ENCODE measurements around the gene CSAD.
A peak's percentile ranks its signal among the peaks of the same experiment; 100 is the strongest.

CSAD gene

DNA sequence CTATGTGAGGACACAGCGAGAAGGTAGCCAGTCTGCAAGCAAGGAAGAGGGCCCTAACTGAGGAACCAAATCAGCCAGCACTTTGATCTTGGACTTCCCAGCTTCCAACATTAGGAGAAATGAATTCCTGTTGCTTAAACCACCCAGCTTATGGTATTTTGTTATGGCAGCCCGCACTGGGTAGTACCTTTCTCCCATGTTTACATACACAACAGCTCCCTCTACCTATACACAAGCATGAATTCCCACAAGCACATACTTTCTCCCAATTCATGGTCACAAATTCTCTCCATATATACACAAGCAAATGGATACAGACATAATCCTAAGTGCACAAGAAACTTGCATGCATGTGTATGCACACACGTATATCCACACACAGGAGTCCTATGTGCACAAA lies 19.0 kb upstream of the CSAD start:
- DNase-seq (ENCODE audit: low read depth in 2 of 2), result no peak

DNA sequence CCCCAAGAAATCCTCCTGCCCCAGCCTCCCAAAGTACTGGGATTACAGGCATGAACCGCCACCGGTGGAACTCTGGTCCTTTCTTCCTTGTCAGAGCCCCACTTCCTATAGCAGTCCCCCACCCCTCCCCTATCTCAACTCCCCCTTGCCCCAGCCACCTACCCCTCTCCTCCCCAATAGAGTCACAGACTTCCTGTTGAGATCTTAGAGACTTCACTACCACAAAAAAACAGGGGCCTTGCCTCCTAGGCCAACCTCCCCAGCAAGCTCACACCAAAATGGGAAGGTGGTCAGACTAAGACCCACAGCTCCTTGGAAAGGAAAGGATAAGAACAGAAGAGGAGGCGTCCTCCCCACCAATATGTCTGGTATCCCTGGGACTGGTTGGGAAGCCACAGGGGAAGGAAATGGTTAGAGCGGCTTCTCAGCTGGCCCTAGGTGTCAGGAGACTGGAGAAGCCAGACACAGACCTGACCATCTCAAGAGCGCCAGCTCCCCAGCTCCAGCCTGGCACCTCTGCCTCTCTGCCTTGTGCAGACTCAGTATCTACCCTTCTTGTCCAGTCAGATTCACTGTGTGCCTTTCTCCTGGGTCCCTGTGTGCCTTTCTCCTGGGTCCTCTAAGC lies 17.9 kb upstream of the CSAD start:
- DNase-seq (ENCODE audit: low read depth in 2 of 2), result no peak

DNA sequence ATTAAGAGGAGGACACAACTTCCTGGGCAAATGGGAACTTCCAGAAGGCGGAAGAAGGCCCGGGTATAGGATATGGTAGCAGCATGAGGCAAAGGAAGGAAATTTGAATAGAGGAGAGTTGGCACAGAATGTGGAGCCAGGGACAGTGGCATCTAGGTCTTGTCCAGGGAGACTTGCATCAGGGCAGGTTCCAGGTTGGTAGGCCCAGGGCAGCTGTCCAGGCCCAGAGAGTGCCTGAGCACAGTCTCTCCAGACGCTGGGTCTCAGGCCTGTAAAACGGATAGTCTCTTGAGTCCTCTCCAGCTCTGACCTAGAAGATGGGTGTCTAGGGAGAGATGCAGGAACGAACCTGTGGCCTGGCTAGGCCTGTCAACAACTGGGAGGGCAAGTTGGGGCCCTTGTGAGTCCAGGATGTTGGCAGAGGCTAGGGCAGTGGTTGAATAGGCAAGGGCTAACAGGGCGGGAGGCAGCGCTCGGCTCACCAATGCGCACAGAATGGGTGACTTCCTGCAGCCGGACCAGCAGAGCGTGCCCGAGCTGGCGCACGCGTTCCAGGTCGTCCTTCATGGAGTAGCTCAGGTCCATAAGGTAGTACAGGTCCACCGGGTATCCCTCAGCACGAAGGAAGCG lies 16.4 kb upstream of the CSAD start:
- DNase-seq (ENCODE audit: low read depth in 2 of 2), result no peak

DNA sequence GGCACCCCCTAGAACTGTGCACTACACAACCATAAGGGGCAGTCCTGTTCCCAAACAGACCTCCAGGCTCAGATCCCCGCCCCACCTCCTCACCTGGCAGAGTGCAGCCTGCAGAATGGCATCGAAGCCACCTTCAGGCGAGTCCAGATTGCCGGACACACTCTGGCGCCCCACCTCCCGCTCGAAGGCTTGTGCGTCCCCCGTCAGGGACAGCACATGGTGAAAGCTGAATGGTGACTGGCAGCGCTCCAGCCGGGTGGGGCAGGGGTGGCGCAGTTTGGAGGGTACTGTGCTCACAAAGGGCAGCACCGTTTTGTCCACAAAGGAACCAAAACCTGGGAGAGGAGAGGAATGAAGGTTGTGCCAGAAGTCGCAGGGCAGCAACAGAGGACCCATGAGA lies 15.8 kb upstream of the CSAD start:
- DNase-seq (ENCODE audit: low read depth in 2 of 2), result no peak

DNA sequence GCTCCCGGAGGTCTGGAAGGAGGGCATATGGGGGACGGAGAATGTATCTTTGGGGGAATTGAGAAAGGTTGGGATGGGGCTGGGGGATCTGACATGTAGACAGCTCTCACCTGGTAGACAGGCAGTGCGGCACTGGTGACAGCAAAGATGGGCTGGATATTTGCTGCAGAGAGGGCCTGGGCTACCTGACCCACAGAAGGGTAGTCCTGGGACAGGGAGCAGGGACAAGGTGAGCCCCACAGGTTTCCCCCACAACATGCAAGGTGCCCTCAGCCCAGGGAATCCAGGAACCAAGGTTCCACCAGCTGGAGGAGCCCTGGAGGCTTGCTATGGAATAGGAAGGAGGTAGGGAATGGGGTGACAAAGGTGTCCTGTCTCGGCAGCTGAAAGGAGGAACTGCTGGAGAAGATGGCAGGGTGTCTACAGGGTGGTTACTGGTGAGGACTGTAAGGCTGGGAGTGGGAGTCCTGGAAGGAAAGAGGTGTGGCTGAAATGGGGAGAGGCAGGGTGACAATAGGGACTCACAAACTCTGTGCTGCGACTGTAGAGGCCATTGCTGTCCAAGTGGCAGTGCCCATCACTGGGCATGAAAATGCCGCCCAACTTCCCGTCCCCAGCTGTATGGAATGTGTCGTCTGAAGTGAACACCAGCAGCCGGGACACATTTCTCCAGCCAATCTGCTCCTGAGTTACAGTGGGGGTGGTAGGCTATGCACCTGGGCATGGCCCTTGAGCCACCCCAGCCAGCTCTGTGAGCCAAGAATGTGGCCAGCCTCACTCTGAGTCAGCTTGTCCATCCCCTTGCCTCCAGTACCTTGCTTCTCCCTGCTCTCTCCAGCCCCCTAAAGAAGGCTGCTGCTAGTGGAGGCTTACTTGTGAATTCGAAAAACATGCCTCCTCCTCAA lies 15.0 kb upstream of the CSAD start:
- no peak for DNase-seq (ENCODE audit: low read depth in 2 of 2)

DNA sequence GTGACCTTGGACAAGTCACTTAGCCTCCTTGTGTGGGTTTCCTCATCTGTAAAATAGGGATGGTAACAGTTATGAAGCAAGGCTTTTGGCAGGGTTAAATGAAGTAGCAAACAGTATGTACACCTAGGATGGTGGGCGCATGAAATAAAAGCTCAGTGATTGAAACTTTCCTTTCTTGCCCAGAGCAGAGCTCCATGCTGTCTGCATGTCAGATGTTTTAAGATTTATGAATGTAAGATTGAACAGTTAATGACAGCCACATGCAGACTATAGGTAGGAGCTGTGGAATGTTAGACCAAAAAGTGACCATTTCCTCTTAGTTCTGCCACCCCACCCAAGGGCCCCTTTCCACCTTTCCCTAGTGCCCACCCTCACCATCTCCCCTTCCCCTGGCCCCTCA lies 14.2 kb upstream of the CSAD start:
- DNase-seq (ENCODE audit: low read depth in 2 of 2), result no peak

DNA sequence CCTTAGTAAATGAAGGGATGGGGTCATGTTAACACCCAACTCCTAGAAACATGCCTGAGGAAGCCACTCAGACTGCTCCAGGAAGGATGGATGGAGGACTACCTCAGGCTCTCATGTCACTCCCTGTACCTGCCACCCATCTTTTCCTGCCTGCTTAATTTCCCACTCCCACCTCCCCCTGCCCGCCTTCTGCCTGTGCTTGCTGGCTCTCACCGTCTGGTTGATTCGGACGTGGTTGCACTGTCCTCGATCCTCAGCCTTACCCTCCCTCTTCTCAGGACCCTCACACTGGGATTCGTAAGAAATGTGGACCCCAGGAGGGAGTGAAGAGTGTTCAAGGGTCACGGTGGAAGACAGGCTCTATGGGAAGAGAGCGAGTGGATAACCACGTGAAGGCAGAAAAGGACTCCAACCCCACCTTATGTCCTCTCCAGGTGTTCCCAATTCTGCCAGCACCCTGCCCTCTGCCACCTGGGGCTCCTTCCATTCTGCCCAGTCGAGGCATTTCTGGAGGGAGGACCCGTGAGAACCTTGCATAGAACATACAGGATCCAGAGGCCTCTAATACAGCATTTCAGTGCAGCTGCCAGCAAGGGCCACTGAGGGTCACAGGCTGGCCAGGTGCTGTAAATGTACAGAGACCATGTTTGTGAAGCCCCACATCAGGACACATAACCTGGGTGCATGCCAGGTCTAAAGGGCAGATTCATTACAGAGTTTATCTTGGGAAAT lies 13.4 kb upstream of the CSAD start:
- no peak for DNase-seq (ENCODE audit: low read depth in 2 of 2)

DNA sequence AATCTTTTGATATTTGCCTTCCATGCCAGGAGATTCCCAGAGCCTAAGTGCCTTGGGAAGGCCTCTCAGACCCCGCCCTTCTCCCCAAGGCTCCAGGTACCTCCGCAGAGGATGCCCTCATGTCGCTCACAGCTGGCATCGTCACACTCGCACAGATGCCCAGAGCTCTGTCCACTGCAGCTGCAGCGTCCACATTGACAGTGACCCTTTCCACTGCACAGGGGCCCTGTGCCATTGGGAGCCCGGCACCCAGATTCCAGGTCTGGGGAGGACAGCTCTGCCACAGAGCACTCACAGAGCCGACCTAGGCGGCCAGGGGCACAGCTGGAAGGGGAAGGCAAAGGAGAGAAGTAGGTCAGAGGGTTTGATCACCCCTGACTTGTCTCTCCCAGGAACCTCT lies 12.3 kb upstream of the CSAD start:
- no peak for DNase-seq (ENCODE audit: low read depth in 2 of 2)

DNA sequence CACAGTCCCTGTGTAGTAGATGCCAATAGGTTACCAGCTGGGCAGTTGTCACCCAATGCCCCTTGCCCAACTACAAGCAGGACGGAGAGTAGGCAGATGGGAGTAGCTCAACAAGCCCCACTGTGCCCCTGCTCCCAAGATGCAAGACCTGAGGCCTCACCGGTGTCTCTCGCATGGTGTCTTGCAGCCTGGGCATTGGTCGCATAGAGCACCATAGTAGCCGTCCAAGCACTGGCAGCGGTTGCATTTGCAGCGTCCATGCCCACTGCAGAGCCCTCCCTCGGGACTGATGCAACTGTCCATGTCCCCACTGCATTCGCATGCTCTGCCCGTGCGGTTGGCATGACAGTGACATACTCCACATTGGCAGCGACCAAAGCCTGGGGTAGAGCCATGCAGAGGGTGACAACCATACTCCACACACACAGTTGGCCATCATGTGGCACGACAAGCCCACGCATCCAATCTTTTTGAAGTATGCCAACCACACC lies 11.9 kb upstream of the CSAD start:
- no peak for DNase-seq (ENCODE audit: low read depth in 2 of 2)

DNA sequence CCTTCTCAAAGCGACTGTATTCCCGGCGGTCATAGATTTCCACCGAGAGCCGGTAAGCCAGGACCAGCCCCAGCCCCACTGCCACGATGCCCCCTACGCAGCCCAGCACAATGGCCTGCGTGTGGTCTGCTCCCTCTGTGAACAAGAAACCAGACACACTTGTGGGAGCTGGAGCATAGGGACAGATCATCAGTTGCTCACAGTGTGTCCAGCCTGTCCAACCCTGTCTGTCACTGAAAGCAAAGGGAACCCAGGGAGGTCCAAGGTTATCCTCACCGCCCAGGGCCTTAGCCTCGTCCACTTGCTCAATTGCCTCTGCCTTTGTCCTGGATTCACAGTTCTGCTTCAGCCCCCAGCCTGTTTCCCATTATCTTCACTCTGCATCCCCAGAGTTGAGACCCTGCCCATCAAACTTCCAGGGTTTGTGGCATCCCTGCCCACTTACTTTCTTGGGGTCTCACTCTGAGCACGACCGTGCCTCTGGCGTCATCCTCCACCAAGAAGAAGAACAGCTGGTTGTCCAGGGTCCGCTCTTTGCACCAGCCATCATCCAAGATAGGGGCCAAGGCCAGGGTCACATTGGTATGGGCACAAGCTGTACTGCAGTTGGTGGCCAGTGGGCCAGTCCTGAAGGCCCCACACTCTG lies 11.3 kb upstream of the CSAD start:
- DNase-seq (ENCODE audit: low read depth in 2 of 2), result no peak

DNA sequence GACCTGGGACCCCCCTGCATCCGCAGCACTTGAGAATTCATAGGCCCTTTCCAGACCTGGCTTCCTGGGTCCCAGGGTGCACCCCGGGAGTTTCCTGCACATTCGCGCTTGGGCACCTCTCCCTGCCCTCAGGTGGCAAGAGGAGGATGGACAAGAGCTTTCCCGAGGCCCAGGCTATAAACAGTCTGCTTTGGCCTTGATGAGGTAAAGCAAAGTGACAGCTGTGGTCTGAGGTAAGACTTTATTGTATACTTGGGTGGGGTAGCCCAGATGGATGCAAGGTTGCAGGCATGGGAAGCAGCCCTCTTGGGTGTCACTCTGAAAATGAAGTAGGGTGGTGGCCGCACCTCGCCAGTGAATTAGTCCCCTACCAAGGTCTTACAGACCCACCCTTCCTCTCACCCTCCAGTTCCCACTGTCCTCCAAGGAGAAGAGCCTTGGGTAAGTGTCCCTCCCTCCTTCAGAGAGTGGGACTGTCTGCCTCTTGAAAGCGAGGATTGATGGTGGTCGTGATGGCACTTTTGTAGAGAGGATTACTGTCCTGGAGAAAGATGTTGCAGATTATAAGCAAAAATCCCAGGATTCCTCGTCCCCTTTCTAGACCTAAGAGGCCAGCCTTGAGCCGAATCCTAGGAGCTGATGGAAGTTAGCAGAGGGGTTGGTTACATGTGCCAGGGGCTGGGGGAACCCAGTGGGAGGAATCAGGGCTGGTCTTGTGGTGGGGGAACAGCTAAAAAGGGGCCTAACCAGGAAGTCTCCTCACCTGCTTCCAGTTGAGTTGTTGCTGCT lies 10.6 kb upstream of the CSAD start:
- DNase-seq (ENCODE audit: low read depth in 2 of 2), result no peak

DNA sequence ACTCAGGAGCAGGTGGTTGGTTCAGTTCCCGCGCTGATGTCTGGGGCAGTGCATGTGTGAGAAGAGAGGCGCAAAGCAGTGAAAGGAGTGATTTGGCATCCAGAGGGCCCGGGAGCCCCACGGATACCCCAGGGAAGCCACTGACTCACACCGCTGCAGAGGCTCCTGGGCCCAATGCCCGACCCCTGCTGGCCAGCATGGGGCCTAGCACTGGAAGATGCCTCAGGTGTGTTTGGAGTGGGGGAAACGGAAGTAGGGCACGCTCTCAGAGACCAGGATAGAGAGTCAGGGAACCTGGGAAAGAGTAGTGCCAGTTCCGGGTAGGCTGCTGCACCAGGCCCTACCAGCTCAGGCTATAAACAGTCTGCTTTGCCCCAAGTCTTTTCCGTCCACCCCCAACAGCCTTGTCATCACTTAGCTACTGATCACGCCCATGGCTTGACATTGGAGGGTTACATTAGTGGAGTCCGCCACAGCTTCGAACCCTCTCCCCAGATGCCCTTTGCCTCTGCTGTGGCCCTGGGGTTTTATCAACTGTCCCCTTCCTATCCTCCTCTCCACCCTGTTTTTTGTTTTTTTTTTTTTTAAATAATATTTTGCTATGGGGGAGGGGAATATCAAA lies 9.5 kb upstream of the CSAD start:
- DNase-seq (ENCODE audit: low read depth in 2 of 2), result peak in 1 of 2 donors; percentile 26

DNA sequence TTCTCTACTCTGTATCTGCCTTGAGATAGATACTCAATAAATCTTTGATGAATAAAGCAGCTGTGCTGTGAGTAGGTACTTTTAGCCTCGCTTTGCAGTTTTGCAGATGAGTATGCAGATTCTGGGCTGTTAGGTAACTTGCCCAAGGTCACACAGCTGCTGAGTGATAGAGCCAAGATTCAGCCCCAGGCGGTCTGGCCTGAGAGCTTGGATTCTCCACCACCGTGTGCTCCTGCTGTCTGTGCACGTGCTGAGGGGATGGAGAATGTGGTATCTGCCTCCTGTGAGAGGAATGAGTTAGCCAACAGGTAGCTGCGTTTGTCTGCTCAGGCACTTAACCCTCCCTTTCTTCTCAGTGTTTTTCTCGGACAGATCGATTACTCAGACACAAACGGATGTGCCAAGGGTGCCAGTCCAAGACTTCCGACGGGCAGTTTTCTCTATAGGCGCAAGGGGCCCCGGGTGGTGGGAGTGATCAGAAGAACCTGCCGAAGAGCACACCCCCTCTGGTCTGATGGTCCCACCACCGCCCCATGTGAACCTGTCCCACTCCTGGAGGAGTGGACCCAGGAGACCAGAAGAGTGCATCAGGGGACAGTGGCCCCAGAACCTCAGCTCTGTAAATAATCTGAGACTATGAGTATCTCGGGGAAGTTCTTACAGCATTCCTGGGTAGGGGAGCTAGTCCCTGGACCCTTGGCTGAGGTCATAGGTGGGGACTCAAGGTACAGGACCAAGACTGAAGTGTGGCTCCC lies 6.6 kb upstream of the CSAD start:
- no peak for DNase-seq (ENCODE audit: low read depth in 2 of 2)

DNA sequence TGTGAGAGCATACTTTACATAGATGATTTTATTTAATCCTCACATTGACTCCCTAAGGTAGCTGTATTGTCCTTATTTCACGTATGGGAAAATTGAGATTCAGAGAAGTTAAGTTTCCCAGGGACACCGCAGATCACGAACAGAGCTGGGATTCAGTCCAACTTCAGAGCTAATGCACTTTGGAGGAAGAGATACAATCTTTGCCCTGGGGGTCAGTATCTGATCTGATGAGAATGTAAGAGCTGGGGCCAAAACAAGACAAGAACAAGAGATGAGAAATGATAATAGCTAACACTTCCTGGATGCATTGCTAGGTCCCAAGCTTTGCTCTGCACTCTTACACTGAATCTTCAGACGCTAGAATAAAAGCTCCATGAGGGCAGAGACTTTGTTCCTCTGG lies 6.0 kb upstream of the CSAD start:
- DNase-seq (ENCODE audit: low read depth in 2 of 2), result no peak

DNA sequence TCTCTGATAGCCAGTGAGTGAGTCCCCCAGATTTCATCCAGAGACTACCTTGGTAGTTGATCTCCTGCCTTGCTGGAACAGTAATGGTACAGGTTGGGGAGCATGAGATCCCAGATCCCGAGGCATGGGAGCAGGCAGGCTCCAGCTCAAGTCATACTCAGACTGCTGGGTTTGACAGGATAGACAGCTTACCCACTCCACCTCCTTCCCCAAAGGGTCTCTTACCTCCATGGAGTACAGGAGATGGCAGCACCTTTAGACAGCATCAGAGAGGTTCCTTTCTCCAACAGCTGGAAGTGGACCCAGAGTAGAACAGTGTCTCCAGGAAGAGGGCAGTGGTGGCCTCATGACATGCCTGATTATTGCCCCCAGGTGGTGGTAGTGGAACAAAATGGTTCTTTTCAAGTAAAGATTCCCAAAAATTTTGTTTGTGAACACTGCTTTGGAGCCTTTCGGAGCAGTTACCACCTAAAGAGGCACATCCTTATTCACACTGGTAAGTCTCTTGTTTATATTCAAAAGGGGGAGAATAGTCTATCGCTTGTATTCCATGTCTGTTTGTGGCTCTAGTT lies 4.9 kb upstream of the CSAD start:
- DNase-seq (ENCODE audit: low read depth in 2 of 2), result no peak

DNA sequence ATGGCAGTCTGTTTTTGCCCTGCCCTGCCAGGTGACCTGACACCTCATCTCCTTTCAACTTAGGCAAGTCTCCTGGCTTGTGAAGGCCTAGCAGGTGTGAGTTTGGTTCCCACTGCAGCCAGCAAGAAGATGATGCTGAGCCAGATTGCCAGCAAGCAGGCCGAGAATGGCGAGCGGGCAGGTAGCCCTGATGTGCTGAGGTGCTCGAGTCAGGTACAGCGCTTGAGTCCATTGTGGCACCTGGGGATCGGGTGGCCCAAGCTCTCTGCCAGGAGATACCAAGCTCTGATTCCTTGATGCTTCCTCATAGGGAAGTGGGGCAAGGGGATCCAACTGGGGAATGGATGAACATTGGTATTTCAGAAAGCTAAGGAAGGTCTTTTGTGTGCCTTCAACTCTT lies 4.1 kb upstream of the CSAD start:
- no peak for DNase-seq (ENCODE audit: low read depth in 2 of 2)

DNA sequence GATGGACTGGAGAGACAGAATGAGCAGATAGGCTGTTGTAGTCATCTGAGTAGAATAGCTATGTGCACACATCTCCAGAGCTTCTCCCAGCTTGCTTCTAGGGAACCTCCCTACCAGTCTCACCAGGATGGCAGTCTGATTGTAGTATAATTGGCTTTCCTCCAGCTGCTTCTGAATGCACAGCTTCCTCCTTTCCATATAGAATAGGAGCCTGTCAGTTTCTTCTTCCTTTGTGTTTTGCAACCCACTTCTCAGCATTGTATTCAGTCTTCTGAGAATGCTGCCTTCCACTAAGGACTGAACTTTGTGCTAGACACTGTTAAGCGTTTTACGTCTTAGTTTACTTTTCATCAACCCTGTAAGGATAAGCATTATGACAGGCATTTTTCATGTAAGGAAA lies 2.2 kb upstream of the CSAD start:
- no peak for DNase-seq (ENCODE audit: low read depth in 2 of 2)

DNA sequence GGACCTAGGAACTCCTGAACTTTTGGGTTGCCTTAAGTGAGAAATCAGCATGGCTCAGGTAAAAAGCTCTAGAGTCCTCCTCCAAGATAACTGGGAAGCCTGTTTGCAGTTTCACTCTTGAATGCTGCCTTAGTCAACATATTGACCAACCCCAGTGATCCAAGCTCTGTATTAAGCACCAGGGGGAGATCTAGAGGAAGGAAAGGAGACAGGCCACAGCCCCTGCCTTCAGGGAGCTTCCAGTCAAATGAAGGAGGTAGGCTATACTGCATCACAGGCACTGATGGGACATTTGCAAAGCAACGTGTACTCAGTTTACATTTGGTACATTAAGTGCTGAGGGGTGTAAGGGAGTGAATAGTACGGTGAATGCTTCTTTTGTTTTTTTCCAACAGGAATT lies 1.2 kb upstream of the CSAD start:
- DNase-seq (ENCODE audit: low read depth in 2 of 2), result no peak

DNA sequence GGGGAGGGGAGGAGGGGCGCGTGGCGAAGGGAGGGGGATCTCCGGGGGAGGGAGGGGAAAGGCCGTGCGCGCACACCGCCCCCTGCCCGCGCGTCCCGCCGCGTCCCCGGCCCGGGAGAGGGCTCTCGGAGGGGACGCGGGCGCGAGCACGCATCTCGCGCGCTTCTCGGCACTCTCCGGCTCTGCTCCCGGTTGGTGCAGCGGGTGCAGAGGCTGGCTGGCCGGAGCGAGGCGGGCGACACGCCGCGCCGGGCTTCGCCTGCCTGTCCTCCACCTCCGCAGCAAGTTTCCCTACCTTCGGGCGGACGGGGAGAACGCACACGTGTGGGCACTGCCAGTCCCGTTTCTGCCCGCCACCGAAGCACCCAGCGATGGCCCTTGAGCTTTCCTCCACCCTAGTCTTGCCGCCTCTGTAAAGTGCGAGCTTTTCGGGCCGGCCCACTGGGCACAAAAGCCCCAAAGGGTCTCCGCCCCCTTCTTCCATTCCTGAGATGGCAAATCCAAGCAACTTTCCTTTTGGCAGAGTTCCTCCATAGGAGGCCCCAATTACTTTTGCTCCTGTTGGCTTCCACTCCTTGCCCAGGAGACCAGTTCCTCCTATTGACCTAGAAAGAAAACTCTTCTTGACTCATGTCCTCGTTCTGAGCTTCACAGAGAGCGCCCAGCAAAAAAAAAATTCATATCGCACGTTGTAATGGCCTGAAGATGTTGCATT lies 363 bp upstream of the CSAD start:
- DNase-seq (ENCODE audit: low read depth in 2 of 2), result peak in 1 of 2 donors; percentile 61

Data from stimulated activated CD8-positive, alpha-beta memory T cell treated with anti-CD3 and anti-CD28 coated beads, Interleukin-2, amount 100 ng/mL, for 1 hour (primary cell).